CD4-positive, alpha-beta T cell treated with Interferon gamma for 1 hour (primary cell): Measurements from ENCODE around the gene SLC27A4.

Source experiments
- DNase-seq: peaks from one replicate; pipeline ENCODE4 v3.0.0-alpha.2; 2020

SLC27A4 gene

GRCh38 chr9:128339761-128340690 is at the start of gene SLC27A4:
SLC27A4 (plus strand) TSS chr9:128340527; CDS start chr9:128343133, 2,606 bp downstream.
- DNase-seq = peak; percentile 82

DNA sequence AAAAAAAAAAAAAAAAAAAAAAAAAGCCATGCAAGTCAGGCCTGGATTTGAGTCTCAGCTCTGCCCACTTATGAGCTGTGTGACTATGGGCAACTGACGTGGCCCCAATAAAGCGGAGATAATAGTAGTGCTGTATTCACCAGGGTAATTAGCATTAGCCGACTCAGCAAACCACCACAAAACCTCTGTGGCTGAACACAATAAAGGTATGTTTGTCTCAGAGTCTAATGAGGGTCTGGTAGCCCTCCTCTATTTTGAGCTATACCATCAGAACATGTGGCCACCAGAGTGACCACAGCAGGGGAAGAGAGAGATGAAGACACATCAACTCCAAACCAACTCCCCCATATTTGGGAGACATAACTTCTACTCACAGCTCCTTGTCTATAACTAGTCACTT is 48.3 kb upstream of the SLC27A4 start:
- no peak for DNase-seq

- no peak for DNase-seq
Observed at GRCh38 chr9:128293091-128293490, 47.2 kb upstream of the SLC27A4 start.

DNA sequence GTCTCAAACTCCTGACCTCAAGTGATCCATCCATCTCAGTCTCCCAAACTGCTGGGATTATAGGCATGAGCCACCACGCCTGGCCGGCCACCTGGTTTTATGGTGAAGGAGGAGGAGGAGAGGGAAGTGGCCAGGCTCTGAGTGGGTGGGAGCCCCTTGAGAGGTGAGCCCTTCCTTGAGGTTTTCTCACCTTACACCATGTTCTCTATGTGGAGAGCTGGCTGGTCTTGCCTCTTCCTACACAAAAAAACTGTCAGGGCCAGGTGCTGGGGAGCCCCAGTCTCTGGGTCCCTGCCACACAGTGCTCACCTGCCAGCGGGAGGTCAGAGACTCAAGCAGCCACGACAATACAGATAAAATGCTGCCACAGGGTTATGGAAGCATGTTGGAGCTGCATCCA is 46.2 kb upstream of the SLC27A4 start:
- no peak for DNase-seq

DNA sequence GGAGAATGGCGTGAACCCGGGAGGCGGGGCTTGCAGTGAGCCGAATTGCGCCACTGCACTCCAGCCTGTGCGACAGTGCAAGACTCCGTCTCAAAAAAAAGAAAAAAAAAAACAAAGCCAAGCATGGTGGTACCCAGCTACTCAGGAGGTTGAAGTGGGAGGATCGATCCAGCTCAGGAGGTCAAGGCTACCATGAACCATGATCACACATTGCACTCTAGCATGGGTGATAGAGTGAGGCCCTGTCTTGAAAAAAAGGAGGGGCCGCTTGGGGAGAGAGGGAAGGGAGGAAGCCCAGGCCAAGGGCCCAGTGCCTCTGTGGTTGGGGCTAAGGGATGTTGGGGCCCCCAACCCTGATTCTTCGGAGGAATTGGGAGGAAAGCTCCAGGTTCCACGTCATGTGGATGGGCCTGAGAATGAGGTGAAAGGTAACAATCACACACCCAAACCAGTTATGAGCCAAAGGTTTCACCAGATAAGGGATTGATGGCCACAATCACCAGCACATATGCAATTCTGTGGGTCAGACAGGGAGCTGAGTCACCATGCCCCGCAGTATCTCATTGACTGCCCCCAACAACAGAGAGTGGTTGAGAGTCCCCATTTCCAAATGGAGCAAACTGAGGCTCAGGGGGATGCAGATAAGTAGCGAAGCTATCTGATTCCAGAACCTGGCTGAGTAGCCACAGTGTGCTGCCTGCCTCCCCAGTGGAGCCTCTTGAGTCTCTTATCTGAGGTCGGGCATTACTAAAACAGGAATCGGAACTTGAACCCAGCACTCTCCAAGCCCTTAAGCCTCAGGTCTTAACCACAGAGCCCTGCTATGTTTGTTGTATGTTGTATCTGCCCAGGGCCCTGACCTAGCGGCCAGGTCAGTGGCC is 43.7 kb upstream of the SLC27A4 start:
- no peak for DNase-seq

DNA sequence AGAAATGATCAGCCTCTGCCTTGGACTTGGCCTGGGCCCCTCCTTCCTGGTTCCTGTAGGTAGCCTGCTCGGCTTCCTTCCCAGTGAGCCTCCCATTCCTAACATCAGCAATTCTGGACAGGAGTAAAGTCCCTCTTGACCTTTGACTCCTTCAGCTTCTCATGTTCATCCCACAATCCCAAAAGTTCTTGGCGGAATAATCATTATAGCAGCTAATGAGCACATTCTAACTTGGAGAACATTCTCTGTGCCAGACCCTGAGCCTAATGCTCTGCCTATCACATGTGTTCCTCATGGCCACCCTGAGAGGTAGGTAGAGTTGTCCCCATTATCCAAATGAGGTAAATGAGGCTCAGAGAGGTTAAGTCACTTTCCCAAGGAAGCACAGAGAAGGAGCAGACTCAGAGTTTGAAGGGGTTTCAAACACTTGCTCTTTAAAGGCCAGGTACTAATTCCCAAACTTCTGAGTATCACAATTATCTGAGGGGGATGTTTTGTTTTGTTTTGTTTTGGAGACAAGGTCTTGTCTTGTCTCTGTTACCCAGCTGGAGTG is 43.0 kb upstream of the SLC27A4 start:
- no peak for DNase-seq

GRCh38 chr9:128298535-128299482 is 41.5 kb upstream of the SLC27A4 start:
- no peak for DNase-seq

GRCh38 chr9:128304136-128304970 is 36.0 kb upstream of the SLC27A4 start:
- no peak for DNase-seq

GRCh38 chr9:128304971-128305288 is 35.4 kb upstream of the SLC27A4 start:
- no peak for DNase-seq

- no peak for DNase-seq
Observed at GRCh38 chr9:128309551-128309950, 30.8 kb upstream of the SLC27A4 start.

DNA sequence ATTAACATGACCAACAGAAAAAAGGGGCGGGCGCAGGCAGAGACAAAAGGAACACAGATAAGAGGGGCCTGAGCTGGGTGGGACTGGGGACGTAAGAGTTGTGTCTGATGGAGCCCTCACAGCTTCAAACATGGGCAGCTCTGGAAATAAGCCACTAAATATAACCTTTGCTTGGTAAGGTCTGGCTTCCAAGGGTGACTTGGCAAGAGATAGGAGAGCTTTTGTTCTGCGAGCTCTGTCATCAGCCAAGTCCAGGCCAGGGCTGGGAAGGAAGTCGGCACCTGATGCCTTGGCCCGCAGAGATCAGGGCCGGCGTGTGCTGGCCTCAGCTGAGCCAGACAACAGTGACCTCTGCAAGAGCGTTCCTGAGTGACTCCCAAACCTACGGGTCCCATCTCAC is 29.9 kb upstream of the SLC27A4 start:
- DNase-seq = no peak

GRCh38 chr9:128314697-128315096 is 25.6 kb upstream of the SLC27A4 start:
- DNase-seq = no peak

- no peak for DNase-seq
Observed at GRCh38 chr9:128316421-128316820, 23.9 kb upstream of the SLC27A4 start.

DNA sequence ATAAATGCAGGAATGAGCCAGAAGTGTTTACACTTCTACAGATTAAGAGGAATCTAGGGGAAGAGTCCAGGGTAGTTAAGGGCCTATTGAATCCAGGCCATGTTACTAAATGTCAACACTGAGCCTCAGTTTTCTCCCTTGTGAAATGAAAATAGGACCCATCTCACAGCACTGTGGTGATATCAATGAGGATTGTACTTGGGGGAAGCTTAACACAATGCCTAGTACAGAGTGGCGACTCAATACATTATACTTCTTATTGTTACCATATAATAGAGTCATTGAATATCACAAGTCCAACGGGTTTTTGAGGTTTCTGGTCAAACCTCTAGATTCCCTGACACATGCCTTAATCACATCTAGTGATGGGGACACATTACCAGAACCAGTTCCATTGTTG is 22.7 kb upstream of the SLC27A4 start:
- DNase-seq = no peak

GRCh38 chr9:128321343-128321742 is 19.0 kb upstream of the SLC27A4 start:
- DNase-seq = no peak

GRCh38 chr9:128321879-128322403 is 18.4 kb upstream of the SLC27A4 start:
- DNase-seq = no peak

- peak; percentile 90 for DNase-seq
Observed at GRCh38 chr9:128322404-128323211, 17.7 kb upstream of the SLC27A4 start, which contains the start of the genes COQ4 and TRUB2. COQ4 (plus strand) TSS chr9:128322839; CDS start chr9:128322859, 20 bp downstream. TRUB2 (minus strand) TSS chr9:128322447; CDS start chr9:128322408, 39 bp downstream.

DNA sequence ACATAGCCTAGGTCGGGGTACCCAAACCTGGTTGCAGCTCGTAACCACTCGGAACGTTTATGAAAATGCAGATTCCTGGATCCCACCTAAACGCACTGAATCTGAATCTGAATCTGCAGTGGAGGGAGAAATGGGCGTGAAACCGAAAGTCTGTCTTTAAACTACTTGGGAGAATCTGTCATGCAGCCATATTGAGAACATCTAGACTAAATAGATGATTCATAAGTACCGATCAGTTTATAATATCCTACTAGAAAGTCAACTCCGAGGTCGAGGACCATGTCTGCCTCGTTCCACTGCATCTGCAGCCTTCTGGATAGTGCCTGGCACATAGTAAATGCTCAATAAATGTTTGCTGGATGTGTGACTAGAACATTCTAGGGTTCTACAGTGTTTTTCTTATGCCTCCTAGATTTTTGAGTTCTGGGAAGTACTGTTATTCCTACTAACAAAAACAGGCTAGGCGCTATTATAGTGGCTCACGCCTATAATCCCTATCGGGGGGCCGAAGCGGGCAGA is 17.1 kb upstream of the SLC27A4 start:
- DNase-seq = no peak

GRCh38 chr9:128323791-128324190 is 16.5 kb upstream of the SLC27A4 start:
- DNase-seq = no peak

DNA sequence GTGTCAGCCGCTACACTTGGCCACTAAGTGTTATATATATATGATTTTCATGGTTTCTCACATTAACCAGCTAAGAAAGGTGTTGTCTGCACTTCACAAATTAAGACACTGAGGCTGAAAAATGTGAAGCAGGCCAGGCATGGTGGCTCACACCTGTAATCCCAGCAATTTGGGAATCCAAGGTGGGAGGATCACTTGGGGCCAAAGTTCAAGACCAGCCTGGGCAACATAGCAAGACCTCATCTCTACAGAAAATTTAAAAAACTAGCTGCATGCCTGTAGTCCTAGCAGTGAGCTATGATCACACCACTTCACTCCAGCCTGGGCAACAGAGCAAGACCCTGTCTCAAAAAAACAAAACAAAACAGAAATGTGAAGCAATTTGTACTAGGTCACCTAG is 15.9 kb upstream of the SLC27A4 start:
- DNase-seq = no peak
